HG02970 (cell line): ENCODE measurements around the gene RFPL1.
"Not testable (repeated sequence)": the region's sequence is repeated elsewhere in the genome, so short reads cannot be mapped to it uniquely, and the experiment has no call there.

ENCODE experiments used
- ATAC-seq: cut with Tn5 transposase; IDR thresholded peaks from one replicate; pipeline ENCODE4 v1.9.1; 2021; ENCODE audit warnings: mild to moderate bottlenecking, moderate library complexity, moderate number of reproducible peaks; ENCODE audit not compliant: unreplicated experiment, low FRiP score

RFPL1 gene

GRCh38 chr22:29475550-29475949 lies 37.2 kb downstream of the RFPL1 start:
- ATAC-seq, result no peak

- ATAC-seq, result no peak
Observed at GRCh38 chr22:29476116-29476515, 37.7 kb downstream of the RFPL1 start.

GRCh38 chr22:29477723-29478318 lies 39.4 kb downstream of the RFPL1 start:
- no peak for ATAC-seq

GRCh38 chr22:29478326-29479276 lies 40.2 kb downstream of the RFPL1 start:
- ATAC-seq, result no peak

GRCh38 chr22:29479417-29480261 lies 41.3 kb downstream of the RFPL1 start, which contains the start of gene NEFH:
Gene NEFH, plus strand, starts transcription at chr22:29480218. Its CDS starts 45 bp downstream, at chr22:29480263.
- ATAC-seq, result no peak

- ATAC-seq, result no peak
Observed at GRCh38 chr22:29480262-29480511, 41.8 kb downstream of the RFPL1 start.

- ATAC-seq, result no peak
Observed at GRCh38 chr22:29480512-29481264, 42.3 kb downstream of the RFPL1 start.

GRCh38 chr22:29481265-29482000 lies 43.0 kb downstream of the RFPL1 start:
- no peak for ATAC-seq

GRCh38 chr22:29482253-29482652 lies 43.9 kb downstream of the RFPL1 start:
- ATAC-seq, result no peak

- no peak for ATAC-seq
Observed at GRCh38 chr22:29482726-29483125, 44.3 kb downstream of the RFPL1 start.

- ATAC-seq, result no peak
Observed at GRCh38 chr22:29483254-29483653, 44.9 kb downstream of the RFPL1 start.

GRCh38 chr22:29484642-29485041 lies 46.3 kb downstream of the RFPL1 start:
- ATAC-seq, result no peak

GRCh38 chr22:29485448-29485847 lies 47.1 kb downstream of the RFPL1 start:
- ATAC-seq, result no peak

GRCh38 chr22:29487426-29487986 lies 49.1 kb downstream of the RFPL1 start:
- no peak for ATAC-seq

- not testable (repeated sequence) for ATAC-seq
Observed at GRCh38 chr22:29489127-29489780, 50.9 kb downstream of the RFPL1 start.

- no peak for ATAC-seq
Observed at GRCh38 chr22:29491012-29491411, 52.6 kb downstream of the RFPL1 start.
